DOHH2 (cell line): ENCODE results near the gene REC8.

Experiments
- EZH2phosphoT487 ChIP-seq: fragments of 200-600 bp; sonication (generic); IDR thresholded peaks from 2 replicates; pipeline ENCODE4 v1.6.1; 2017; ENCODE audit warnings: borderline replicate concordance, mild to moderate bottlenecking, antibody characterized with exemption, low read length, moderate library complexity, mixed read lengths
- TF ChIP-seq, protein P1 (sequence below): fragments of 200-600 bp; sonication (generic); IDR thresholded peaks from one replicate; pipeline ENCODE4 v1.5.1; 2014; ENCODE audit warnings: antibody characterized with exemption, mild to moderate bottlenecking, low read depth, low read length; ENCODE audit not compliant: poor library complexity, severe bottlenecking

DNA sequence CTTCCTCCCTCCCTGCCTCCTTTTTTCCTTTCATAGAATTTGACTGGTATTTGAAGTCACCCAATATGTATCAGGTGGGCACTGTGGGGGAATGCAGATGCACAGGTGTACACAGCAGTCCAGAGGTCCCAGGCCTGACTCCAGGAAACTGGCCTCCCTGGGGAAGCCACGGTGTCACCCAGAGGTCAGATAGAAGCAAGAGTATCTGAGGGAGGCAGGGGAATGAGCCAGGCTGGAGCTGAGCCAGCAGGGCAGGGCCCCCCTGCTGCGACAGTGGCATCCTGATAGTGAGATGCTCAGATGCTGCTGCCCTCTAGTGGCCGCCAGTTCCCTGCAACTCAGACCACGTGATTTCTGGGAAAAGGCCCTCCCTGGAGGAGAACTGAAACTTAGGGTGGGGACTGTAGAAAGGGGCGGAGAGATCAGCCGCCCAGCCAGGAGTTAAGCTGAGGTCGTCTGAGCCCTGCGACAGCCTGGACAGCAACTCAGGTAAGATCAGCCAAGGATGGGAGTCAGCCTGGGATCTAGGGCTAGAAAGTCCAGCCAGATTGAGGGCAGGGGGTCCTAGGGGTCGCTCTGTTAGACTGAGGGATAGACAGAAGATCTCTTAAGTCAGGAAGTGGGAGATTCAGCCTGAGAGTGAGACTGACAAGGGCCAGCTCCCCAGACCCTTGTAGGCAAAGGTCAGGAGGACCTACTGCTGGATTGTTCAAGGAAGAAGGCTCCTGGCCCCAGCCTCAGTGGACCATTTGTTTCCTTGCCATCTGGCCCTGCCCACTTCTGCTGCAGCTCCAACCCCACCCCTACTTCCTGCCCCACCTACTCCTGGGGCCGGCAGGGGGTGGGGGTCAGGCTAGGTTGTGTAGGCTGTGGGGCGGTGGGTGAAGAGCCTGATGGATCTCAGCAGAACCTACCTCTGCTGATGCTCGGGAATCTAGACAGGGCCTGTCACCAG, 10.8 kb upstream of the REC8 start, which contains the start of gene IRF9:
- TF ChIP-seq, protein P1, sequence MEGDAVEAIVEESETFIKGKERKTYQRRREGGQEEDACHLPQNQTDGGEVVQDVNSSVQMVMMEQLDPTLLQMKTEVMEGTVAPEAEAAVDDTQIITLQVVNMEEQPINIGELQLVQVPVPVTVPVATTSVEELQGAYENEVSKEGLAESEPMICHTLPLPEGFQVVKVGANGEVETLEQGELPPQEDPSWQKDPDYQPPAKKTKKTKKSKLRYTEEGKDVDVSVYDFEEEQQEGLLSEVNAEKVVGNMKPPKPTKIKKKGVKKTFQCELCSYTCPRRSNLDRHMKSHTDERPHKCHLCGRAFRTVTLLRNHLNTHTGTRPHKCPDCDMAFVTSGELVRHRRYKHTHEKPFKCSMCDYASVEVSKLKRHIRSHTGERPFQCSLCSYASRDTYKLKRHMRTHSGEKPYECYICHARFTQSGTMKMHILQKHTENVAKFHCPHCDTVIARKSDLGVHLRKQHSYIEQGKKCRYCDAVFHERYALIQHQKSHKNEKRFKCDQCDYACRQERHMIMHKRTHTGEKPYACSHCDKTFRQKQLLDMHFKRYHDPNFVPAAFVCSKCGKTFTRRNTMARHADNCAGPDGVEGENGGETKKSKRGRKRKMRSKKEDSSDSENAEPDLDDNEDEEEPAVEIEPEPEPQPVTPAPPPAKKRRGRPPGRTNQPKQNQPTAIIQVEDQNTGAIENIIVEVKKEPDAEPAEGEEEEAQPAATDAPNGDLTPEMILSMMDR, result peak; percentile 97
- no peak for TF ChIP-seq EZH2phosphoT487
